ENCODE results near the gene MED15. TPM values are rescaled to one million over a fixed set of nuclear protein-coding genes. Genes with fewer than 3 reads are reported as not detected.

The MED15 gene
- total RNA-seq, 1 donor: 36.9 TPM

DNA sequence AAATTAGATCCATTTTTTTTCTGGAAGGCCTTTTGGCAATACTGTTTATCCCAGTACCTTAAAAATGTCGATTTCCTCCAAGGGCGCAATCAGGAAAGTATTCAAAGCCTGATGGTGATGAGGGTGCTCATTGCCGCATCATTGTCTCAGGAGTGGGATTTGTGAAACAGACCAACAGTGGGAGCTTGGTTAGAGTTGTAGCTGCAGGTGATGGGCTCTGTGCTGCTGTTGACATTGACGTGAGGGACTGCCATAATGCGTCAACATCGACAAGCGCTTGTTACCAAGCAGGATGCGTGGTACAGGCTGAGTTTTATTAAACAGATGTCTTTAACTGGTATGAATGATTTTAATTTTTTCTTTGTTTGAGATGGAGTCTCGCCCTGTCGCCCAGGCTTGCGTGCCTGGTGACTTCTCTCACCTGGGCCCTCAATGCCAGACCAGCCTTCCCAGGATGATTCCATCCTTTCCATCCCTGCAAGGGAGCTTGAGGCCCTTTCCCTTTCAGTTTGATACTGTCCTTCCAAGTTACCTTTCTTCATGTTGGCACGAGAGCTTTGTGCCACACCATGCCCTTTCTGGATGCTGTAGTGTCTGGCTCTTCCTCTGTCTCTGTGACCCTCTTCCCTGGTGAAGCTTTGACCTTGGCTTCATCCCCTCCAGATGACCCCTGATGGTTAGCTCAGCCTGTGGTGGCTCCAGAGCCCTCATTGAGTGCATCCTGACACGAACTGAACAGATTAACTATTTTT is 10.6 kb downstream of the MED15 start:
- Histone ChIP-seq H3K27me3 (ENCODE audit: insufficient read depth, low read length) (no peaks in the 10 kb centered on the region), H3K9me3 (ENCODE audit: low read depth, low read length) (no peaks in the 10 kb centered on the region), H2AFZ (ENCODE audit: low read length) (no peak overlapping the region), H3K79me2 (ENCODE audit: insufficient read depth, low read length) (peaks cover 96% of the 10 kb centered on the region), H3K36me3 (ENCODE audit: insufficient read depth, low read length) (peaks cover 33% of the 10 kb centered on the region), H3K4me3 (ENCODE audit: insufficient read depth, low read length) (no peak overlapping the region), H3K4me1 (ENCODE audit: insufficient read depth, low read length) (peaks cover 42% of the 10 kb centered on the region), H3K27ac (ENCODE audit: low read depth, low read length) (peak overlapping the region; percentile 39), H3K4me2 (ENCODE audit: insufficient read depth, low read length) (no peak overlapping the region), H4K20me1 (ENCODE audit: insufficient read depth, low read length) (peaks cover 85% of the 10 kb centered on the region)
- no peak for TF ChIP-seq CTCF (IDR thresholded peaks at IDR 0.05; ENCODE audit: extremely low read depth, low read depth, low read length)
- no peak for DNase-seq (ENCODE audit: insufficient read length, low spot score, missing footprints)

- Histone ChIP-seq H4K20me1 (ENCODE audit: insufficient read depth, low read length) (peaks cover 86% of the 10 kb centered on the region), H3K79me2 (ENCODE audit: insufficient read depth, low read length) (peaks cover 96% of the 10 kb centered on the region), H3K9me3 (ENCODE audit: low read depth, low read length) (no peaks in the 10 kb centered on the region), H3K4me2 (ENCODE audit: insufficient read depth, low read length) (peak overlapping the region; percentile 18), H3K4me1 (ENCODE audit: insufficient read depth, low read length) (peaks cover 47% of the 10 kb centered on the region), H3K27ac (ENCODE audit: low read depth, low read length) (peak overlapping the region; percentile 83), H3K4me3 (ENCODE audit: insufficient read depth, low read length) (no peak overlapping the region), H3K27me3 (ENCODE audit: insufficient read depth, low read length) (no peaks in the 10 kb centered on the region), H3K36me3 (ENCODE audit: insufficient read depth, low read length) (peaks cover 38% of the 10 kb centered on the region), H2AFZ (ENCODE audit: low read length) (no peak overlapping the region)
- no peak for DNase-seq (ENCODE audit: insufficient read length, low spot score, missing footprints)
- no peak for TF ChIP-seq CTCF (IDR thresholded peaks at IDR 0.05; ENCODE audit: extremely low read depth, low read depth, low read length)
These were observed 12.1 kb downstream of the MED15 start for GRCh38 chr22:20519558-20519957.

DNA sequence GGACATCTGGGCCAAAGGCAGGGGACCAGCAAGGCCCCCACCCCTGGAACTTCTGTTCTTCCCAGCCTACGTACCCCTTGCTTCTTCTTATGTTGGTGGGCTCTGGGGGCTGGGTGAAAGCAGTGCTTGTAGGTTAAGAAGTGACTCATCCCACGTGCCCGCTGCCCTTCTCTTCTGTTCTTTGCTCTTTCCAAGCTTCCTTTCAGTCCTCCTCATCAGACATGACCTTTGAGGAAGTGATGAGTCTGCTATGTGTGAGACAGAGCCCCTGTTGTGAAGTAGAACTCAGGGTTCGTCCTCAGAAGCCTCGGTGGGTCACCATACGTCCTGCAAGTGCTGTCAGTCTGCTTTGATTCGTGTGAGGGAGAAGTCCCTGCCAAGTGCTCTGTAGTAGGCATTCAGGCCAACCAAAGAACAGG is 12.7 kb downstream of the MED15 start:
- no peak for TF ChIP-seq CTCF (IDR thresholded peaks at IDR 0.05; ENCODE audit: extremely low read depth, low read depth, low read length)
- peak overlapping the region; percentile 83 for H3K27ac ChIP-seq (ENCODE audit: low read depth, low read length)
- peak; percentile 87 for DNase-seq (ENCODE audit: insufficient read length, low spot score, missing footprints)
- H3K27me3 ChIP-seq (ENCODE audit: insufficient read depth, low read length): no peaks in the 10 kb centered on the region
- no peak overlapping the region for H3K4me3 ChIP-seq (ENCODE audit: insufficient read depth, low read length)
- H3K9me3 ChIP-seq (ENCODE audit: low read depth, low read length): no peaks in the 10 kb centered on the region
- H3K79me2 ChIP-seq (ENCODE audit: insufficient read depth, low read length): peaks cover 96% of the 10 kb centered on the region
- H4K20me1 ChIP-seq (ENCODE audit: insufficient read depth, low read length): peaks cover 80% of the 10 kb centered on the region
- H2AFZ ChIP-seq (ENCODE audit: low read length): no peak overlapping the region
- peaks cover 42% of the 10 kb centered on the region for H3K4me1 ChIP-seq (ENCODE audit: insufficient read depth, low read length)
- H3K36me3 ChIP-seq (ENCODE audit: insufficient read depth, low read length): peaks cover 38% of the 10 kb centered on the region
- H3K4me2 ChIP-seq (ENCODE audit: insufficient read depth, low read length): peak overlapping the region; percentile 18

DNA sequence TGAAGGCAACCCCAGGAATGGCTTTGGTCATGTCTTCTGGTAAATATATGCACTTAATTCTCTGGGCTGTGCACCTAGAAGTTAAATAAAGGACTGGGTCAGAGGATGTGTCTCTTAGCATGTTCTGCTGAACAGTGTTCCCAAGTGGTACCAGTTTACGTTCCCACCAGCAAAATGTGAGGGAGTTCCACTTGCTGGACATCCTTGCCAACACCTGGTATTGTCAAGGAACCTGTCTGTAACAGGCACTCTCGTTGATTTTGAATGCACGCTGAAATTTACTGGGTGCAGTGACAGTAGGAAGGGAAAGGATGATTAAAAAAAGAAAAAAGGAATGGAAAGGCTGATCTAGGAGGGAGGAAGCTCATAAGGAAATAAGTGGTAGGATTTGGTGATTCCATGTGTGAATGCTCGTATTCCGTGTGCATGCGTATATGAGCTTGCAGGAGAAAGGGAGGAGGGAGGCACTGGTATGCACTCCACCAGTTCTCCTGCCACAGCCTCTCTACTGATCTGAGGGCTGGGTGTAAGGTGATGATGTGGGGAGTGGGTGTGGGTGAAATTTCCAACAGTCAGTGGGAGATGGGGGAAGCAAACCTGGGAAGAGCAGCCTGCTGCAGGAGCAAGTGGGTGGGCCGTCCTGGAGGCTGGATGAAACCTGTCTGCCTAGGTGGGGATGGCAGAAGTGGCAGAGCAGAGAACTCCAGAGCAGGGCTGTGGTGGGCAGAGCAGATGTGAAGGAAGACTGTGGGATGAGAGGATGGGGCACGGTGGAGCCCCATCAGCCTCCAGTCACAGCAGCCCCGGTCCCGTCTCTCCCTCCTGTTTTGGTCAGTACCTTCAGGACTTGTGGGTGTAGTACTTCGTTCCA is 15.0 kb downstream of the MED15 start:
- Histone ChIP-seq H3K27ac (ENCODE audit: low read depth, low read length) (peak overlapping the region; percentile 58), H3K79me2 (ENCODE audit: insufficient read depth, low read length) (peaks cover 94% of the 10 kb centered on the region), H4K20me1 (ENCODE audit: insufficient read depth, low read length) (peaks cover 76% of the 10 kb centered on the region), H3K36me3 (ENCODE audit: insufficient read depth, low read length) (peaks cover 38% of the 10 kb centered on the region), H3K4me3 (ENCODE audit: insufficient read depth, low read length) (no peak overlapping the region), H2AFZ (ENCODE audit: low read length) (no peak overlapping the region), H3K4me2 (ENCODE audit: insufficient read depth, low read length) (peak overlapping the region; percentile 40), H3K9me3 (ENCODE audit: low read depth, low read length) (no peaks in the 10 kb centered on the region), H3K4me1 (ENCODE audit: insufficient read depth, low read length) (peaks cover 55% of the 10 kb centered on the region), H3K27me3 (ENCODE audit: insufficient read depth, low read length) (no peaks in the 10 kb centered on the region)
- TF ChIP-seq CTCF (IDR thresholded peaks at IDR 0.05; ENCODE audit: extremely low read depth, low read depth, low read length): no peak
- DNase-seq (ENCODE audit: insufficient read length, low spot score, missing footprints): no peak

Measured in osteoblast (primary cell).